ENCODE data around the gene RASGRF1. TPM values are rescaled to one million over a fixed set of nuclear protein-coding genes. Genes with fewer than 3 reads are reported as not detected.

Gene RASGRF1
- total RNA-seq, 1 donor, result not detected

- no peak for DNase-seq (ENCODE audit: low read depth)
- TF ChIP-seq, protein P1, sequence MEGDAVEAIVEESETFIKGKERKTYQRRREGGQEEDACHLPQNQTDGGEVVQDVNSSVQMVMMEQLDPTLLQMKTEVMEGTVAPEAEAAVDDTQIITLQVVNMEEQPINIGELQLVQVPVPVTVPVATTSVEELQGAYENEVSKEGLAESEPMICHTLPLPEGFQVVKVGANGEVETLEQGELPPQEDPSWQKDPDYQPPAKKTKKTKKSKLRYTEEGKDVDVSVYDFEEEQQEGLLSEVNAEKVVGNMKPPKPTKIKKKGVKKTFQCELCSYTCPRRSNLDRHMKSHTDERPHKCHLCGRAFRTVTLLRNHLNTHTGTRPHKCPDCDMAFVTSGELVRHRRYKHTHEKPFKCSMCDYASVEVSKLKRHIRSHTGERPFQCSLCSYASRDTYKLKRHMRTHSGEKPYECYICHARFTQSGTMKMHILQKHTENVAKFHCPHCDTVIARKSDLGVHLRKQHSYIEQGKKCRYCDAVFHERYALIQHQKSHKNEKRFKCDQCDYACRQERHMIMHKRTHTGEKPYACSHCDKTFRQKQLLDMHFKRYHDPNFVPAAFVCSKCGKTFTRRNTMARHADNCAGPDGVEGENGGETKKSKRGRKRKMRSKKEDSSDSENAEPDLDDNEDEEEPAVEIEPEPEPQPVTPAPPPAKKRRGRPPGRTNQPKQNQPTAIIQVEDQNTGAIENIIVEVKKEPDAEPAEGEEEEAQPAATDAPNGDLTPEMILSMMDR (IDR thresholded peaks at IDR 0.05; ENCODE audit: insufficient read depth, low read length), result no peak
- no peak overlapping the region for H3K4me3 ChIP-seq (ENCODE audit: low read depth, low read length)
Measured at GRCh38 chr15:79067969-79068368, 22.6 kb downstream of the RASGRF1 start.

DNA sequence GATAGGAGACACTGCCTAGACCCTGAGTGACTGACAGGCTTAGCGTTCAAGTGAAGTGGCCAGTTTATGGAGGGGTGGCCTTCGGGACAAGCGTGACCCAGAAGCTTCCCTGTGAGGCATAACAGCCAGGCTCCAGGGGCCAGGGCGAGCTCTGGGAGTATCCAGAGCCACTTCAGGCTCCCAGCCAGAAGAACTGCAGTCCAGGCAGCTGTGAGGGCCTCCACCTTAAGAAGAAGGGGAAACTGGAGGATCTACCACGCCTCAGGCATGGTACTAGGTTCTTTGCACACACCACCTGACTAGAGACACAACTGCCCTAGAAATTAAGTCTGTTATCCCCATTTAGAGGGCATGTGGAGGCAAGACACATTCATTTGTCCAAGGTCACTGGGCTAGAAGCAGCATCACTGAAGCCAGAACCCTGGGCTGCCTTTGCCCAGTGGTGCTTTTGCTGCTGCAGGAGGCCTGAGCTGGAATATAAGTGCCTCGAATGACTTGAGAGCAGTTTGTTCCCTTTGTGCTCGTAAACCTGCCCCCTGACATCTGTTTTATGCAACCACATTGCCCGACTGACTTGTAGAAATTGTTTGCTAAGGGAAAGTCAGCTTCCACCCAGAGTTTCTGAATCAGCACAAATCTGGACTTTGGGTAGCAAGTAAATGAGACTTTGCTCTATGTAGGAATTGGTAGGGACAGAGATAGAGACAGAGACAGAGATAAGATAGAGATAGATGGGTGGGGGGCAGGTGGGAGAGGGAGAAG lies 23.3 kb downstream of the RASGRF1 start:
- no peak for DNase-seq (ENCODE audit: low read depth)
- TF ChIP-seq, protein P1 (IDR thresholded peaks at IDR 0.05; ENCODE audit: insufficient read depth, low read length), result no peak

DNA sequence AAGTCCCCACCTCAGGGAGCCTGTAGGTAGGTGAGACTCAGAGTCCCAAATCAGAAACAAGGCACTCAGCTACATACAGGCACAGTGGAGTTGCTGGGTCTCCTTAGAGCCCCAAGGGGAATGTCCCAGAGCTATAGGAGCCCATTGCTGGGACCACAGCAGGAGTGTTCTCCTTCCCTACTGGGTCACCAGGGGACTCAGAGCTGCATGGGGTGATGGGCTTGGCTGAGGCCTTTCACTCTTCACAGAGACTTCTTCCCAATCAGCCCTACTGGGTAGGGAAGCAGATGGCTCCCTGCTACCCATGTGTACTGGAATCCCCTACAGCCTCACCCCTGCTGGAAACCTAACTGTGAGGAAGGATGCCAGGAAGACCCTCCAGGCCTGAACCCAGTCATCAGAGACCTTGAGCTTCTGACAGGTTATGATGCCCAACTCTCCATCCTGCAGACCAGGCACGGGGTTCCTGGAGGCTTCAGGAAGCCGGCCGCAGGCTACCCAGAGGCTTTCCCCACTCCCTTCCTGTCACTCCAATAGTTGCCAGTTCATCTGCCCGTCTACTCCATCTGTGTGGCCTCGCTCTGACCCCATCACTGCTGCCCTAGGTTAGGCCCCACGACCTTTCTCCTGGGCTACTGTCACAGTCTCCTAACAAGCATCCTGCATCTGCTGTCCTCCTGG lies 24.0 kb downstream of the RASGRF1 start:
- TF ChIP-seq, protein P1 (IDR thresholded peaks at IDR 0.05; ENCODE audit: insufficient read depth, low read length), result no peak
- no peak overlapping the region for H3K4me3 ChIP-seq (ENCODE audit: low read depth, low read length)
- DNase-seq (ENCODE audit: low read depth), result no peak

More for the DNA sequence above, 23.3 kb downstream of the RASGRF1 start:
- H3K4me3 ChIP-seq (ENCODE audit: low read depth, low read length), result no peak overlapping the region

GRCh38 chr15:79065706-79066376 lies 24.7 kb downstream of the RASGRF1 start:
- H3K4me3 ChIP-seq (ENCODE audit: low read depth, low read length), result no peak overlapping the region
- TF ChIP-seq, protein P1 (IDR thresholded peaks at IDR 0.05; ENCODE audit: insufficient read depth, low read length), result no peak
- no peak for DNase-seq (ENCODE audit: low read depth)

GRCh38 chr15:79065361-79065705 lies 25.2 kb downstream of the RASGRF1 start:
- DNase-seq (ENCODE audit: low read depth), result no peak
- H3K4me3 ChIP-seq (ENCODE audit: low read depth, low read length), result no peak overlapping the region
- TF ChIP-seq, protein P1 (IDR thresholded peaks at IDR 0.05; ENCODE audit: insufficient read depth, low read length), result no peak

GRCh38 chr15:79064496-79064895 lies 26.1 kb downstream of the RASGRF1 start:
- H3K4me3 ChIP-seq (ENCODE audit: low read depth, low read length), result no peak overlapping the region
- no peak for DNase-seq (ENCODE audit: low read depth)
- TF ChIP-seq, protein P1 (IDR thresholded peaks at IDR 0.05; ENCODE audit: insufficient read depth, low read length), result no peak
